Nephron (organoid): ENCODE results near the gene PPP2CA.
A peak's percentile ranks its signal among the peaks of the same experiment; 100 is the strongest.

ENCODE experiments used
- H3K27ac Mint-ChIP-seq, 3 experiments: 2 replicates each; pipeline ENCODE4 v1.8.0; 2020; ENCODE audit warnings: mixed read lengths in 3 of 3, mild to moderate bottlenecking in 2 of 3, moderate library complexity in 1 of 3
- H3K27me3 Mint-ChIP-seq: 2 replicates; pipeline ENCODE4 v1.8.0; 2021; ENCODE audit warnings: low read depth, mild to moderate bottlenecking, moderate library complexity, mixed read lengths
- H3K36me3 Mint-ChIP-seq: 2 replicates; pipeline ENCODE4 v1.8.0; 2020; ENCODE audit warnings: low read depth, mixed read lengths
- H3K4me1 Mint-ChIP-seq: 2 replicates; pipeline ENCODE4 v1.8.0; 2020; ENCODE audit warnings: mixed read lengths
- H3K4me3 Mint-ChIP-seq, 3 experiments: 2 replicates each; pipeline ENCODE4 v1.8.0; 2020; ENCODE audit warnings: mild to moderate bottlenecking in 3 of 3, mixed read lengths in 3 of 3, moderate library complexity in 2 of 3
- H3K9me3 Mint-ChIP-seq: 2 replicates; pipeline ENCODE4 v1.8.0; 2020; ENCODE audit warnings: mixed read lengths
- CTCF ChIP-seq, 3 experiments: fragments of 200-600 bp; sonication (generic); IDR thresholded peaks; one replicate each; pipeline ENCODE4 v1.5.0; 2021; ENCODE audit warnings: antibody characterized with exemption in 3 of 3; ENCODE audit not compliant: unreplicated experiment in 3 of 3

The PPP2CA gene

GRCh38 chr5:134177369-134178095 lies 48.3 kb downstream of the PPP2CA start:
- peaks cover 4% of the 10 kb centered on the region for H3K27me3 Mint-ChIP-seq
- peaks cover 15% of the 10 kb centered on the region for H3K36me3 Mint-ChIP-seq
- TF ChIP-seq CTCF (IDR thresholded peaks at IDR 0.05; ENCODE audit: unreplicated experiment in 3 of 3) = no peak
- H3K4me1 Mint-ChIP-seq = peaks cover 13% of the 10 kb centered on the region
- H3K9me3 Mint-ChIP-seq = no peaks in the 10 kb centered on the region
- peak overlapping the region; percentile 97 to 99 (median 97) for H3K4me3 Mint-ChIP-seq
- peak overlapping the region; percentile 99 to 100 (median 99) for H3K27ac Mint-ChIP-seq

- H3K27me3 Mint-ChIP-seq = peaks cover 4% of the 10 kb centered on the region
- peak within 1 kb of the TSS; percentile 97 to 99 (median 97) for H3K4me3 Mint-ChIP-seq
- no peaks in the 10 kb centered on the region for H3K9me3 Mint-ChIP-seq
- peaks cover 21% of the 10 kb centered on the region for H3K36me3 Mint-ChIP-seq
- H3K27ac Mint-ChIP-seq = peak within 1 kb of the TSS; percentile 99 to 100 (median 99)
- no peak for TF ChIP-seq CTCF (IDR thresholded peaks at IDR 0.05; ENCODE audit: unreplicated experiment in 3 of 3)
- H3K4me1 Mint-ChIP-seq = peaks cover 18% of the 10 kb centered on the region
These were observed 49.1 kb downstream of the PPP2CA start, which contains the start of gene SKP1 for GRCh38 chr5:134176511-134177368. Gene SKP1, minus strand, starts transcription at chr5:134176950. Its CDS starts 2,928 bp downstream, at chr5:134174022.

- Mint-ChIP-seq H3K9me3 (no peaks in the 10 kb centered on the region), H3K4me3 (peak overlapping the region; percentile 97 to 99 (median 97)), H3K36me3 (peaks cover 28% of the 10 kb centered on the region), H3K27me3 (peaks cover 4% of the 10 kb centered on the region), H3K4me1 (peaks cover 25% of the 10 kb centered on the region), H3K27ac (peak overlapping the region; percentile 99 to 100 (median 99))
- TF ChIP-seq CTCF (IDR thresholded peaks at IDR 0.05; ENCODE audit: unreplicated experiment in 3 of 3) = no peak
These were observed 49.9 kb downstream of the PPP2CA start for GRCh38 chr5:134175921-134176510.

- Mint-ChIP-seq H3K4me3 (peak overlapping the region; percentile 97 to 99 (median 97)), H3K4me1 (peaks cover 26% of the 10 kb centered on the region), H3K36me3 (peaks cover 37% of the 10 kb centered on the region), H3K27ac (peak overlapping the region; percentile 99 to 100 (median 99)), H3K27me3 (peaks cover 4% of the 10 kb centered on the region), H3K9me3 (no peaks in the 10 kb centered on the region)
- TF ChIP-seq CTCF (IDR thresholded peaks at IDR 0.05; ENCODE audit: unreplicated experiment in 3 of 3) = no peak
These were observed 50.7 kb downstream of the PPP2CA start for GRCh38 chr5:134174841-134175839.

GRCh38 chr5:134171972-134172371 lies 53.9 kb downstream of the PPP2CA start:
- no peak for TF ChIP-seq CTCF (IDR thresholded peaks at IDR 0.05; ENCODE audit: unreplicated experiment in 3 of 3)
- Mint-ChIP-seq H3K27me3 (no peaks in the 10 kb centered on the region), H3K4me3 (no peak overlapping the region), H3K27ac (no peak overlapping the region), H3K9me3 (no peaks in the 10 kb centered on the region), H3K4me1 (peaks cover 37% of the 10 kb centered on the region), H3K36me3 (peaks cover 61% of the 10 kb centered on the region)
